Activated CD8-positive, alpha-beta memory T cell treated with anti-CD3 and anti-CD28 coated beads, Interleukin-2, amount 50 U/mL, for 48 hours (primary cell): ENCODE data around the gene DAB2.
"Not testable (repeated sequence)": the region's sequence is repeated elsewhere in the genome, so short reads cannot be mapped to it uniquely, and the experiment has no call there.

Experiments
- DNase-seq: peaks from one replicate; pipeline ENCODE4 v3.0.0-alpha.2; 2020

Gene DAB2

DNA sequence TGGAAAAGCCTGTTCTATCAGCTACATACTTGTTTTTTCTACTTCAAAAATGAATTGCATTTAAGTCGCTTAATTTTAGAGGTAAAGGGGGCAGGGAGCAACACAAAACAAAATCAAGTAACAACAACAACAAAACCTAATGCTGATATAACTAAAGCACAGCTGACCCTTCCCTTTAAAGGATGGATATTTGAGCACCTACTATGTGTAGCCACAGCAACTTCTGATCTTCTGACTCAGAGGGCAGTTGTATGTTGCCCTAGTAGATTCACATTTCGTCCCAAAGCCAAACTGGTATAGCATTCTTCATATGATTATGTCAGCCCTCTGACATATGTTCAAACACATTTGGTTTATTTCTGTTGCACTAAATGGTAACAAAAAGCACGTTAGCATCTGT lies 6.8 kb downstream of the DAB2 start:
- no peak for DNase-seq

DNA sequence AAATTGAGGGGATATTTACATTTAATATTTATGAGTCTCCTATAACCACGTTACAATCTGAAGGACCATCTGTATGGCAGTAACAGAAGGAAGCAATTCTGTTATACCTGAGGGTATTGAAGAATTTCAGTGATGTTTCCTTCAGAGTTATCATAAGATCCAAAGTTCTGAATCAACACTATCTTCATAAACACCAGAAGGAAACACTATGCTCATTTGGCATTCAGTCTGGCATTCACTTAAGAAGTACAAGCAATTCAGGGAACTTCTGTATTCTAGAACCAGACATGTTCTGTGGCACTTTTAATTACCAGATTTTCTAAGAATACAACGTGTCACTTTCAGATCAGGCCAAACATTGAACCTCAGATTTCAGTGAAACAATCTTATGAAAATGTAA lies 9.6 kb downstream of the DAB2 start:
- no peak for DNase-seq

DNA sequence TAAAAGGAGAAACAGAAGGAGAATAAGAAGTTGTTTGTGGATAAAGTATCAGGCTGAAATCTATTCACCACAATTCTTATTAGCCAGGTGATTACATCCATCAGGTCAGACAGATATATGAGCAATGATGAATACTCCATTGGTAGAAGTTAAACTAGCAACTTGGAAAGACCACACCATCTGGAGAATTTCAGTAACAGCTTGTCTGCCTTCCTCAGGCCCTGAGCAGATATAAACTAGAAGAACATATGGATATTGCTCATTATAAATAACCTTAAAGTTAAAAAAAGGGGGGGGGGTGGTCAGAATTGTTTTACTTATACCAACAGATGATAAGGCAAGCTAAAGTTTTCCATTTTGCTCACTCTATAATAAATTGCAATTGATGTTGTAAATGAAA lies 10.4 kb downstream of the DAB2 start:
- DNase-seq, result no peak

DNA sequence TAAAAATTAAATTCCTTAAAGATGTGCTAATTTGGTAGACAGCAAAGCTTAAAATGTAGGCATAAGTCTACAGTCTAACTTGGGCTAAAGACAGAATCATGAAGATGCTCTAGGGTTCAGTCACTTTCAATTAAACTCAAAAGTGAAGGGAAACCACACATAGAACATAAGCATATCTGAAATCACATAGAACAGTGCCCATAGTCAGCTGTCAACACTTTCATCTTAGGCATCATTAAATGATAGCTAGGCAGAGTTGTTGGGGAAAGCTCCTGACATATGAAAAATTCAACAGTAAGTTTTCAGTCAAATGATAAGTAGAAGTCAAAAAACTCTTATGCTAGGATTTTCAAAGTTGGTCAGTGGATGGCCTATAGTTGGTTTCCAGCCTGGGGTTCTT lies 11.0 kb downstream of the DAB2 start:
- no peak for DNase-seq

DNA sequence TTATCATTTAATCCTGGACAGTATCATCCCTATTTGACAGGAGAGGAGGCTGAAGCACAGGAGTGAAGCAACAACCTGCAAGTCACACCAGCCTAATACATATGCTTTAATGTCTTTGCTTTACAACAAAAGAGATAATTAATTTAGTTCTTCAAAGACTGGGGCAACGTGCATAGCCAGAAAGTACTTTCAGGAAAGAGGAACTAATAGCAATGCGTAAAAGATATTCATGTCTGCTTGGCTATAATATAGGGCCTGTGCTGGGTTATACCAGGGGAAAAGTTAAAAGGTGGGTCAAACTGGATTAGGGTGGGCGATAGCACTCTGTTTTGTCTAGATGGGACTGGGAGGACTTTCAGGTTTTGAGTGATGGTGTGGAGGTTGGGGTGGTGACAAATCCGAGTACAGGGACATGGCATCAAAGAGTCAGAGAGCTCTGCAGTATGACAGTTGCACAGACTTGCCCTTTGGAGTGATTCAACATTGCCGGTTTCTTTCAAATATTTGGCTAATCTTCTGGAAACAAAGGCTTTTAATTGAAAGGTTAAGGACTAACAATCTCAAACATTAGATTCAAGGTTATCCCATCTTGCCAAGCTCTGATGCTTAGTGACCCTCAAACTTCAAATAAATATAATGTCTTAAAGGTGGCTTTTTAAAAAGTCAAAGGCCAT lies 11.9 kb downstream of the DAB2 start:
- no peak for DNase-seq

DNA sequence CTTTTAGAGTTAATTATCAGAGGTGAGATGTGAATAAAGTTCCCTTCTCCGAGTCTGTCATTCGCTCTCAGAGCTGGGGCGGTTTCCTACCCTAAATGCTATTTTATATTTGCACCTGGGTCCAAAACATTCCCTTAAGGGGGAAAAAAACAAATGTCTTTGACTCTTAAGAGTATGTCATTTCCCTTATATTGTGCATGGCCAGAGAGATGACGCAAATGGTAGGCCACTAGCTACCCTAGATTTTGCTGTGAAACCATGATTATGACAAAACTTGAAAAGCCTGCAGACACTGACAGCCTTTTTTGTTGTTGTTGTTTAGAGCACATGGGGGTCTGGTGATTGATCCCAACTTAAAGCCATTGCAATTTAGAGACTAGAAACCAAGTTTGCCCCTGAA lies 12.8 kb downstream of the DAB2 start:
- no peak for DNase-seq

DNA sequence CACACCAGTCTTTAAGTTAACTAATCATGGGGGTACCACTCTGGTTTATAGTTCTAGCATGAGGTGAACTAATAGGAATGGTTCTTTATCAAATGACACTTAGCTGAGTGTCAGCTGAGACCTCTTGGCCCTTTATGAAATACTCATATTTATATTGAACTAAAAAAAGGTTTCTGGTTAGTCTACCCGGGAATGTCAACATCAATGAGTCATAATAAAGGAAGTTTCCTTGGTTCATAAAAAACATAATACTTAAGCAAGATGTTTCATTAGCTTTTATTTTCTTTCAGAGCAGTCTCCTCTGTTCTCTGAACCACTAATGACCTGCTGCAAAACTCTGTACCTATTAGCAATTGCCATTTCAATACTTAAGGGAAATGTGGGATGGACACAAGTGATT lies 13.7 kb downstream of the DAB2 start:
- DNase-seq, result no peak

DNA sequence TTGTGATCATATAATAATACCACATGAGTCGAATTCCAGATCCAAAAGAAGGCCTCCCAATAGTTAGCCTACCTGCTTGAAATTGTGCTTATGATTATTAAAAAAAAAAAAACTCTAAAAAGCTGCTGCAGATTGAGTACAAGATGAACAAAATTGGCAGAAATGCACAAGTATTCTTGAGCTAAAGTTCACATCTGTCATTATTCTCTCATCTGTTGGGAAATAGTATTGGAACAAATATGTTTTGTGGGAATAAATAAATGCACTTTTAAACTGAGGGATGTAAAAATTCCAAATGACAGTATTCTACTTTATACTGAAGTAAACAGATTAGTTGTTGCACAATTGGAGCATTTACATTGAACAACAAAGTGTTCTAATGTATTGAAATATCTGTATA lies 15.7 kb downstream of the DAB2 start:
- DNase-seq, result no peak

DNA sequence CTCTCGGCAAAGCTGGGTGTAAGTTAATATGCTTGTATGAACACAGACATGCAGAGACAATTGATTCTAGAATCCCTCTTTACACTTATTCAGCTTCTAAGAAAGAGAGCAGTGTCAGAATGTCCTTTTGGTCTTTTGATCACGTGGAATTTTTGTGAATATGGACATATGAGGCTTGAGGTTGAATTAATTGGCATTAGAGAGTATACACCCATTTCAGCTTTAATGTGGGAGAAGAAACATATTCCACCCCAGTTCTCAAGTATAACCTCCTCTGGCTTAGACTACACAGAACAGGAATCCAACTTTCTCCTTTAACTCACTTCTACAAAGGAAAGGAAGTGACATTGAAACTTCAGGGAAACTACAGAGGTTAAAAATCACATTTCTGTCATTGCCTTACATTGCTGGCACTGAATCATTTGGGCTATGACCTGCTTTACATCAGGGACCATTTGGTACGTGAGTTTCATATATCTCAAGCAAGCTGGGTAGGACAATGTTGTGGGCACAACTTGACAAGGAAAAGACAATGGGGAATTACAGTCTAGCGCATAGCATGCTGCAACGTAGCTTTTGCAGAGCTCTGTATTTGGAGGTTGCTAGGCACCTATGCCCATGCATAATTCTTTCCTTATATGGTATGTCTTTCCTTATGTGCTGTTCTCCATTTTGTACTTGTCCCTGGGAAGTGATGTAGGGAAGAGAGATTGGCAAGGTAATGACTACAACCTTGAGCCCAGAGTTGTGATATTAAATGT lies 19.5 kb downstream of the DAB2 start:
- no peak for DNase-seq

DNA sequence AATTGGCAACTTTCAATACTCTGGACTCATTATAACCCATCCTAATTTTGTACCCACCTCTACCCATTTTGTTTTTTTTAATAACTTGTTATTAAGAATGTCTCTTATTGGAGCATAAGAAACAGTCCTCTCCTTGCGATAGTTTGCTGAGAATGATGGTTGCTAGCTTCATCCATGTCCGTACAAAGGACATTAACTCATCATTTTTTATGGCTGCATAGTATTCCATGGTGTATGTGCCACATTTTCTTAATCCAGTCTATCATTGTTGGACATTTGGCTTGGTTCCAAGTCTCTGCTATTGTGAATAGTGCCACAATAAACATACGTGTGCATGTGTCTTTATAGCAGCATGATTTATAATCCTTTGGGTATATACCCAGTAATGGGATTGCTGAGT lies 21.0 kb downstream of the DAB2 start:
- DNase-seq, result not testable (repeated sequence)

DNA sequence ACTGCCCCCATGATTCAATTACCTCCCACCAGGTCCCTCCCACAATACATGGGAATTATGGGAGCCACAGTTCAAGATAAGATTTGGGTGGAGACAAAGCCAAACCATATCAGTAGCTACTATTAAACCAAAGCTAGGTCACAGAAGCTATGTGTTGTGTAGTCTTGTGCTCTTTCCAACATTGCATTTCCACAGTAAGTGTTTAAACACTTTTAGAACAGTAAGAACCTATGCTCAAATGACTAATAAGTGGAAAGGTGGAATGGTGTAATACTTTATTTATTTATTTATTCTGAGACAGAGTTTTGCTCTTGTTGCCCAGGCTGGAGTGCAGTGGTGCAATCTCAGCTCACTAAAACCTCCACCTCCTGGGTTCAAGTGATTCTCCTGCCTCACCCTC lies 22.6 kb downstream of the DAB2 start:
- DNase-seq, result not testable (repeated sequence)

DNA sequence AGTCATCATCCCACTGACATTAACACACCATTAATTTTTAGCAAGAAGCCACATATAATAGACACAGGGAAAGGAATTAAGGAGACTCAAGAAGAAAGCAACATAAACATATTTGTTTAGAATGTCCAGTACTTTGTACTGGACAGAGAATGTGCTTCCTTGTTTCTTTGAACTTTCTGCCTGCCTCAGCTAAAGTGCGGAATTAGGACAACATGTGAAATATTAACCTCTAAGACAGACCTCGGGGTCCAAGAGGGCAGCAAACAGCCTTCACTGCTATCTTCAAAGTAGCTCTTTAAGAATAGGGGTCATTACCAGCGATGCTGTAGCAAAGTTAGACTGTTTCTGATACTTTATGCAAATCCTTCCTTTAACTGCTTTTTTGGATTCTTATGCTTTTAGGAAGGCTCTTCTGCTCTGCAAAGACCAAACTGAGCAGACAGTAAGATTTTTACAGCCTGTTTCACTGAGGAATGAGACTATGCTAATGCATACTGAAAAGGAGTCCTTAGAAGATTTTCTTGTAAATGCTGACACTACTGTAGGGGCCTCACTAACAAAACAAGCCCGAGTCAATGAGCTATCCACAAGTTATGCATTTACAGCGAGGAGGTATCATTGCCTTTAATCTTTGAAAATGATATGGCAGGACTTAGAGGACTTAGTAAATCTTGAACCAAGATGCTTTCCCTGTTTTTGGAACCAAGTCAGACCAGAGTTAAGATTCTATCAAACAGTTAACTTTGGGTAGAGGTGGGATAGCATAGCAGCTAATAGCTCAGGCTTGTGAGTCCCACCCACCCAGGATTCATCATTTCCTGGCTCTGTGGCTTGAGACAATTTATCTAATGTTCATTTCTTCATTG lies 23.8 kb downstream of the DAB2 start:
- no peak for DNase-seq

DNA sequence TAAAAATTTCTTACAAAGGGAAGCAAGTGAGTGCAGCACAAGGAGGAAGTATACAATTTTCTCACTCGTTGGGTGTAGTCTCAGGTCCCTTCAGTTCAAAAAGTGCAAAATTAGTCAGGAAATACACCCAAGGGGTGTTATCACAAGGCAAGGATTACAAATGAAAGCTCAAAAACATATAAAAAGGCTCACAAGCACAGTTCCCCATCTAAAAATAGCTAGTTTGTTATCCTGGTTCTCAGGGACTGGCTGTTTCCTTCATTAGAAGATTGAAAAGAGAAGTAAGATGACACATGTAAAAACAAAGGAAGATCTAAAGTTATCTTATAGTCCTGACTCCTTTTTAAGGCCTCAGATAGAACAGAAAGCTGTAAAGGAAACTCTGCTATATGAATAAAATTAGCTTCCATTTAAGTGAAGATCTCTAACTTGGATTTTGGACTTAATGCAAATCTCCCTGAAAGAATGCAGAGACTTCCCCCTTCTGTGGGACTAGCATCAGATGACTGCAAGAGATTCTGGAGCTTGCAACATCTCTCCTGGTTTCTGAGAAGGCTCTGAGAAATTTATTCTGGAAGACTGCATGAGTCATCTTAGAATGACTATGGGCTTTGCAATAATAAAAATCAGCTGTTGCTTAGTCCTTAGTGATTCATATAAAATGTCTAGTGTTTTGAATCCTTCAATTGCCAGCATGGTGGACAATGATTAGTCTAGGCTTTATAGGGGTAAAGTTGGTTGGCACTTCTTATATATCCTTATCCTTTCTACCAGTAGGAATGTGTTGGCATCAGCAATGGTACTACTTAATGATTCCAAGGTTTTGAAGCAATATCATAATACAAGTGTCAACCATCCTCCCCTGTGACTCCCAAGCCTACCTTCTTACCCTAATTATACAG lies 25.4 kb downstream of the DAB2 start:
- DNase-seq, result no peak

DNA sequence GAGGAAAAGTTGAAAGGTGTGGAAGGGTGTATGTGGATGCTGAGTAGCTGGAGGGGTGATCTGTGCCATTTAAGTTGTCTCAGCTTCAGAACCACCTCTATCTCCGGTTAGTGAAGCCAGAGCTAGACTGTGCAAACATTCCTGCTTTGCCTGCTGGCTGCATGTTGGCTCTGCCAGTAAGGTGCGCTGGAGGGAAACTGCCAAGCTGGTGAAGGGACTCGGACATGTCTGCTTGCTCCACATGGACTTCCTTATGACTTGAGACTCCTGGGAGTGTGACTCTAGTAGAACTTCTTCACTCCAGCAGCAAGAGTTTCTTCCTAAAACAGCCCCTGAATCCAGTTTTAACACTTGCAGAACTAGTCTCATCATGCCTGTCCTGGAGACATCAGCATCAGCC lies 27.9 kb downstream of the DAB2 start:
- no peak for DNase-seq

DNA sequence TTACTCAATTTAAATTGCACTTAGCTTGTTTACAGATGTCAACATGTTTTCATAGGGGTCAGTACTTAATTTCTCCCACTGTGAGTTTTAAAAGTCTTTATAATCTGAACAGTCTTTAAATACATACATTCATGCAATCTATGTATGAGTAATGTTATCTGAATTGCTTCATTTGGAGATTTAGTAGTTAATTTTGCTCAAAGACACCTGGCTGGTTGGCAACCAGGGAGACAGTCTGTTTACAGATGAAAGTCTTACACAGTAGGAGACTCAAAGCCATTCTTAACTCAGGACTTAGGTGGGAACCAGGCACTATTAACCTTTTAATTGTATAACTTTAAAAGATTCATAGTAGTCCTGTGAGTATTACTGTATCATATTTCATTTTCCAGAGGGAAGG lies 29.3 kb downstream of the DAB2 start:
- DNase-seq, result no peak

DNA sequence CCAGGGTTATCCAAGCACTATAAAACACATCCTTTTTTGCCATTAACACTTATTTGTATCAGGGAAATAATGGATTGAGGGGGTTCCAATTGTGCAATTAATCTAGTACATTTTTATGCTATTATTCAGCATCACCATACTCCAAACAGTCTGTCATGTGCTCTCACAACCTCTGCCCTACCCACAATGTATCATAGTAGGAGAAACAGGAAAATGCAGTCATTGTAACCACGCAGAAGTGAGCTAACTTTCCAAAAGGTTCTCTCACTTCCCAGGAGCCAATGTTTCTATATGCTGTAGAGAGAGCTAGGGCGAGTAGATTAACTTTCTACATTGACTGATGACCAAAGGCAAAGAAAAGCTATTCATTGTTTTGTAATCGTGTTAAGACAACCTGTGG lies 29.8 kb downstream of the DAB2 start:
- no peak for DNase-seq

DNA sequence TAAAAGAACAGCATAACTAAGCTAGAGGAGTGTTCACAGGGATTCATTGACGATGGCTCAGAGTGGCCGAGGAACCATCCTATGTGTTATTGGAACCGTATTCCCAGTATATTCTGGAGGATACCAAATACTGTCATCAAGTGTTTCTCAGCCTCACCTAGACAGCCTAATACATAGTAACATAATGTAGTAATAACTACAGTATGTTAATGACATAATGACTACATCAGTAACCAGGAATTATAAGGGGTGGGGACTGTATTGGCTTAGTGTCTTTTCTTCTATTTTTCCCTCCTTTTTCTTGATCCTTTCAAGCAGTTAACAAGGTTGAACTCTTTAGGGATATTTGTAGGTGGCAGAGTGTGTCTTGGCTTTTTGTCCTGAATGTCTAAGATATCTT lies 33.8 kb downstream of the DAB2 start:
- no peak for DNase-seq

DNA sequence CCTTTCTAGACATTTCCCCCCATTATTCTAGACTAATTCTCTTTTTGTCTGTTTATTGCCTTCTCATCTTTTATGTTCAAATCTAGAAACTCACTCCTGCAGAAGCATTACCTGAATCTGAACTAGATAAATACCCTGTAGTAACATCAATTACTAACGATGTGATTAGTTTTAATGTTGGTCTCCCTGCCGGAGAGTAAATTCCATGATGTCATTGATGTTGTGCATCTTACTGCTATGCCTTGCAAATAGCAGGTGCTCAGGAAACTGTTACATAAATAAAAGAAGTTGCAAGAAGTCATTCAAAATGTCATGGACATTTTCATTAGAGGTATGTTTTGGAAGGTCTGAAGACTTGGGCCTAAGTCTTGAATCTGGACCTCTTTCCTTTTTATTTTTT lies 37.5 kb downstream of the DAB2 start:
- DNase-seq, result no peak

DNA sequence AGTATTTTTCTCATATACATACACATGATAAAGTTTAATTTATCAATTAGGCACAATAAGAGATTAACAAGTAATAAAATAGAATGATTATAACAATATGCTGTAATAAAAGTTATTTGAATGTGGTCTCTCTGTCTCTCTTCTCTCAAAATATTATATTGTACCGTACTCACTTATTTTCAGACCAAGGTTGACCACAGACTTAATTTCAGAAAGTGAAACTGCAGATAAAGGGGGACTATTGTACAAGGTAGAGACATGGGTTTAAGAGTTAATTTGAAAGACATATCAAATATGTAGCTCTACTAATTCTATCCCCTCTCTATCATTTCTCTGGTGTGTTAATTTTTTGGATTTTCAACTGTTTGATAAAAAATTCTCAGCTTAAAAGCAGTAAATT lies 40.5 kb downstream of the DAB2 start:
- no peak for DNase-seq

DNA sequence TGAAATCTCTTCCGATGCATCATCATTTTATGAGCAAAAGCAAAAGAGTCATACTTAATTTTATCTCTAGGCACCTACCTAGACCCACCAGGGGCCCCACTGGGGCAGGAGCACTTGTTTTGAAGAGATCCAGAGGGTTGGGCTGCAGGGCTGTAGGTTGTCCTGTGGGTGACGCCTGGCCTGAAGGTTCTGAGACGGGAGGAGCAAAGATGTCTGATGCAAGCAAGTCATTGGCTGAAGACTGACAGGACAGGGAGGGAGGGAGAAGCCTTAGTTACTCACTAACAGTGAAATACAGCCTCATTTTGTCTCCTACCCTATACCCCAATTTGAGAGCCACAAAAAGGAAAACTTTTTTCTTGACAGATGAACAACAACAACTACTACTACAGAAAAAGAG lies 43.4 kb downstream of the DAB2 start:
- no peak for DNase-seq

DNA sequence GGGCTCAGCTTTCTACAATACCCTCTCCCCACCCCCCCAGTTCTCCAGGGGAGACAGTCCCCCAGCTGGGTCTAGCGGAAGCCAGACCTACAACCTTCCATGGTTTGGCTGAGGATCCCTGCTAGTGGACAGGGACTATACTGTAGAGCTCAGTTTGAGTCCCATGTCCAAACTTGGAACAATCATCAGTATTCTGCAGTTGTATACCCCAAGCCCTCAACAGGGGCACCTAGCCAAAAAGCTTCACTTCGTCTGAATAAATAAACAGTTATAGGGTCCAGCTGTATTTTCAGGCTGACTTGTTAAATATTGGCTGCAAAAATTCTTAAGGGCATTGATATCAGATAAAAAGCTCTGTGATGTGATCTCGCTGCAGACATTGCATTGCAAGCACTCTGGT lies 45.1 kb downstream of the DAB2 start:
- no peak for DNase-seq

DNA sequence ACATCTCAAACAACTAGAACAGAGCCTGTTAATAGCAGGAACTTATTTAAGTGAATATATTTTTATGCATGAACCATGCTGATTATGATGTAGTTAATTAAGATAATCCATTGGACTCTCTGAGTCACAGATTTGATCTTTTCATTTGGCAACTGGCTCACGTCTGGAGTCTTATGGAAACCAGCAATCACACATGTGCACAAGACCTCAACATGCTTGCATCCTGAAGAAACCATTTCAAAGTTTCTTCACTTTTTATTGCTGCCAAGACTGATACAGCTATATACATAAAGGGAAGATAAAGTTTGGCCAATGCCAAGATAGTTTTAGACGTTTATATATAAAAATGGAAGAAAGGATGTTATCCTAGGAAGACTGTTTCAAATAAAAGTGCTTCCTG lies 47.2 kb downstream of the DAB2 start:
- no peak for DNase-seq

DNA sequence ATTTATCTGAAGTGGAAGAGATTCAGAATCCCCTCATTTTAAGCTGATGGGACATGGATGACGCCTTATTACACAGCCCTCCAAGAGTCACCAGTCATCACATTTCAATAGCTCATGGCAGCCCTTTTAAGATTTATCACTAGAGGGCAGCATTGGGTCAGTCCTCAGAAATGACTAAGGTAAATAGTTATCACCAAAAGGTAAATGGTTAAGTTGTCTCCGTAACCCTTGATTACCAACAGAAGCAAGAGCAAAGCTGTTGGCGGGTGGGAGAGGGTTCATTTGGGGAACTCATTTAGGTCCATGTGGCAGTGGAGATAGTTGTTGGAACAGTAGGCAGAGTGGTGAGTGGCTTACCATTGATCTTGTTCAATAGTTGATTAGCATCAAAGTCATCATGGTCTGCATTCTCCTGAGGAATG lies 48.5 kb downstream of the DAB2 start:
- DNase-seq, result no peak
